ENCODE results near the gene PLEKHH2. TPM values are rescaled to one million over a fixed set of nuclear protein-coding genes. Genes with fewer than 3 reads are reported as not detected.

Gene PLEKHH2
- total and polyA plus RNA-seq, 2 of the 13 experiments (the other 11 are each of a cell fraction or from before 2014, with no cell fraction given): 1.1 to 3.0 TPM

DNA sequence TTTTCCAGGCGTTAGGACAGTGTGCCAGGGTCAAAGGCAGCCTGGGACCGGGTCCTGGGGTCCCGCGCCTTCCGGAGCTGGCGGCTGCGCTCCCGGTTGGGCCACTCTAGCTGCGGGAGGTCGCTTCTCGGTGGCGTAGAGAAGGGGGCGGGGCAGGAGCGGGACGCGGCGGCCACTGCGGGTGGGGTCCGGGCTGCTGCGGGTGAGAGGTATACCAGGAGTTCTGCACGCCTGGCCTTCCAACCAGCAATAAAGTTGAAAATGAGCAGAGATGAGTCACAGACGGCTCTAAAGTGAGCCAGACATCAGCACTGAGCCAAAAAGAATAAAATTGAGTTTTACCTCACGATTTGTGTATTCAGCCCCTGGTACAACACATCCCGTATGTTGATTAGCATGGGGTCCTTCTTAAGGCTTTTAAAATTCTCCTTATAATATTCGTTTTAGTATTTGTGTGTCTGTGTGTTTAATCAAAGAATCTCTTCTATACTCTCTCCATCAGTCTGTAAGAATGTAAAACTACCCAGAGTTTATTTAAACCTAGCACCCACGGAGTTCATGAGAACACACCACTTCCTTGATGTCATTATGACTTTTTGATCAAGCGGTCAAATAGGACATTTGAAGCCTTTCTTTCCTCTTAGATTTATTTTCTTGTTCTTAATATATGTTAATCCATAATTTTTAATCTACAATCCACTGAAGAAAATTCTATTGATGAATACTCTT, 39.4 kb downstream of the PLEKHH2 start, which contains the start of gene C1GALT1C1L (continued):
- TF ChIP-seq, protein P1, sequence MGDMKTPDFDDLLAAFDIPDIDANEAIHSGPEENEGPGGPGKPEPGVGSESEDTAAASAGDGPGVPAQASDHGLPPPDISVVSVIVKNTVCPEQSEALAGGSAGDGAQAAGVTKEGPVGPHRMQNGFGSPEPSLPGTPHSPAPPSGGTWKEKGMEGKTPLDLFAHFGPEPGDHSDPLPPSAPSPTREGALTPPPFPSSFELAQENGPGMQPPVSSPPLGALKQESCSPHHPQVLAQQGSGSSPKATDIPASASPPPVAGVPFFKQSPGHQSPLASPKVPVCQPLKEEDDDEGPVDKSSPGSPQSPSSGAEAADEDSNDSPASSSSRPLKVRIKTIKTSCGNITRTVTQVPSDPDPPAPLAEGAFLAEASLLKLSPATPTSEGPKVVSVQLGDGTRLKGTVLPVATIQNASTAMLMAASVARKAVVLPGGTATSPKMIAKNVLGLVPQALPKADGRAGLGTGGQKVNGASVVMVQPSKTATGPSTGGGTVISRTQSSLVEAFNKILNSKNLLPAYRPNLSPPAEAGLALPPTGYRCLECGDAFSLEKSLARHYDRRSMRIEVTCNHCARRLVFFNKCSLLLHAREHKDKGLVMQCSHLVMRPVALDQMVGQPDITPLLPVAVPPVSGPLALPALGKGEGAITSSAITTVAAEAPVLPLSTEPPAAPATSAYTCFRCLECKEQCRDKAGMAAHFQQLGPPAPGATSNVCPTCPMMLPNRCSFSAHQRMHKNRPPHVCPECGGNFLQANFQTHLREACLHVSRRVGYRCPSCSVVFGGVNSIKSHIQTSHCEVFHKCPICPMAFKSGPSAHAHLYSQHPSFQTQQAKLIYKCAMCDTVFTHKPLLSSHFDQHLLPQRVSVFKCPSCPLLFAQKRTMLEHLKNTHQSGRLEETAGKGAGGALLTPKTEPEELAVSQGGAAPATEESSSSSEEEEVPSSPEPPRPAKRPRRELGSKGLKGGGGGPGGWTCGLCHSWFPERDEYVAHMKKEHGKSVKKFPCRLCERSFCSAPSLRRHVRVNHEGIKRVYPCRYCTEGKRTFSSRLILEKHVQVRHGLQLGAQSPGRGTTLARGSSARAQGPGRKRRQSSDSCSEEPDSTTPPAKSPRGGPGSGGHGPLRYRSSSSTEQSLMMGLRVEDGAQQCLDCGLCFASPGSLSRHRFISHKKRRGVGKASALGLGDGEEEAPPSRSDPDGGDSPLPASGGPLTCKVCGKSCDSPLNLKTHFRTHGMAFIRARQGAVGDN (CRISPR knock-in tag; IDR thresholded peaks at IDR 0.05): peak; percentile 87
- TF ChIP-seq, protein P2, sequence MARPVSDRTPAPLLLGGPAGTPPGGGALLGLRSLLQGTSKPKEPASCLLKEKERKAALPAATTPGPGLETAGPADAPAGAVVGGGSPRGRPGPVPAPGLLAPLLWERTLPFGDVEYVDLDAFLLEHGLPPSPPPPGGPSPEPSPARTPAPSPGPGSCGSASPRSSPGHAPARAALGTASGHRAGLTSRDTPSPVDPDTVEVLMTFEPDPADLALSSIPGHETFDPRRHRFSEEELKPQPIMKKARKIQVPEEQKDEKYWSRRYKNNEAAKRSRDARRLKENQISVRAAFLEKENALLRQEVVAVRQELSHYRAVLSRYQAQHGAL (CRISPR knock-in tag; IDR thresholded peaks at IDR 0.05; ENCODE audit: not compliant biosample characterization): no peak
- TF ChIP-seq TBX2 (CRISPR knock-in tag; IDR thresholded peaks at IDR 0.05; ENCODE audit: borderline replicate concordance): peak; percentile 59; the same call in 1 of the 2 replicates
- peak; percentile 81 for TF ChIP-seq POLR2G (IDR thresholded peaks at IDR 0.05; ENCODE audit: low read depth, low read length)
- TF ChIP-seq IRX3 (CRISPR knock-in tag; IDR thresholded peaks at IDR 0.05; ENCODE audit: borderline replicate concordance, low read depth): 0 out of 2 replicates have a peak, but pooled peaks have one; percentile 38
- TF ChIP-seq ZNF232 (CRISPR knock-in tag; IDR thresholded peaks at IDR 0.05; ENCODE audit: borderline replicate concordance): peak; percentile 27; the same call in 1 of the 2 replicates
- TF ChIP-seq ETV5 (CRISPR knock-in tag; IDR thresholded peaks at IDR 0.05; ENCODE audit: borderline replicate concordance): peak; percentile 77; the same call in 1 of the 2 replicates
- 0 out of 2 replicates have a peak, but pooled peaks have one; percentile 24 for TF ChIP-seq ARNT2 (CRISPR knock-in tag; IDR thresholded peaks at IDR 0.05; ENCODE audit: low read depth)
- TF ChIP-seq, protein P3, sequence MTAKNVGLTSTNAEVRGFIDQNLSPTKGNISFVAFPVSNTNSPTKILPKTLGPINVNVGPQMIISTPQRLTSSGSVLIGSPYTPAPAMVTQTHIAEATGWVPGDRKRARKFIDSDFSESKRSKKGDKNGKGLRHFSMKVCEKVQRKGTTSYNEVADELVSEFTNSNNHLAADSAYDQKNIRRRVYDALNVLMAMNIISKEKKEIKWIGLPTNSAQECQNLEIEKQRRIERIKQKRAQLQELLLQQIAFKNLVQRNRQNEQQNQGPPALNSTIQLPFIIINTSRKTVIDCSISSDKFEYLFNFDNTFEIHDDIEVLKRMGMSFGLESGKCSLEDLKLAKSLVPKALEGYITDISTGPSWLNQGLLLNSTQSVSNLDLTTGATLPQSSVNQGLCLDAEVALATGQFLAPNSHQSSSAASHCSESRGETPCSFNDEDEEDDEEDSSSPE (CRISPR knock-in tag; IDR thresholded peaks at IDR 0.05): no peak
- no peak for TF ChIP-seq CHD4 (IDR thresholded peaks at IDR 0.05; ENCODE audit: borderline replicate concordance, low read length)
- TF ChIP-seq ASH2L (IDR thresholded peaks at IDR 0.05; ENCODE audit: insufficient read length, low read depth, low read length): peak; percentile 63
- TF ChIP-seq, protein P4, sequence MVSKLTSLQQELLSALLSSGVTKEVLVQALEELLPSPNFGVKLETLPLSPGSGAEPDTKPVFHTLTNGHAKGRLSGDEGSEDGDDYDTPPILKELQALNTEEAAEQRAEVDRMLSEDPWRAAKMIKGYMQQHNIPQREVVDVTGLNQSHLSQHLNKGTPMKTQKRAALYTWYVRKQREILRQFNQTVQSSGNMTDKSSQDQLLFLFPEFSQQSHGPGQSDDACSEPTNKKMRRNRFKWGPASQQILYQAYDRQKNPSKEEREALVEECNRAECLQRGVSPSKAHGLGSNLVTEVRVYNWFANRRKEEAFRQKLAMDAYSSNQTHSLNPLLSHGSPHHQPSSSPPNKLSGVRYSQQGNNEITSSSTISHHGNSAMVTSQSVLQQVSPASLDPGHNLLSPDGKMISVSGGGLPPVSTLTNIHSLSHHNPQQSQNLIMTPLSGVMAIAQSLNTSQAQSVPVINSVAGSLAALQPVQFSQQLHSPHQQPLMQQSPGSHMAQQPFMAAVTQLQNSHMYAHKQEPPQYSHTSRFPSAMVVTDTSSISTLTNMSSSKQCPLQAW (CRISPR knock-in tag; IDR thresholded peaks at IDR 0.05): peak; percentile 62; the same call in 1 of the 2 replicates
- TF ChIP-seq ZNF614 (CRISPR knock-in tag; IDR thresholded peaks at IDR 0.05; ENCODE audit: borderline replicate concordance): peak; percentile 41; the same call in 1 of the 2 replicates
- TF ChIP-seq ZNF598 (CRISPR knock-in tag; IDR thresholded peaks at IDR 0.05; ENCODE audit: borderline replicate concordance): peak; percentile 84; the same call in 1 of the 2 replicates
- TF ChIP-seq SIN3A (IDR thresholded peaks at IDR 0.05; ENCODE audit: borderline replicate concordance, low read depth, low read length): peak; percentile 63; the same call in 1 of the 2 replicates
- TF ChIP-seq THAP11 (CRISPR knock-in tag; IDR thresholded peaks at IDR 0.05): peak; percentile 86
- no peak for TF ChIP-seq NFYC (CRISPR knock-in tag; IDR thresholded peaks at IDR 0.05)
- peak; percentile 64; the same call in 1 of the 2 replicates for TF ChIP-seq ZNF33B (CRISPR knock-in tag; IDR thresholded peaks at IDR 0.05)
- peak; percentile 61; the same call in 1 of the 2 replicates for TF ChIP-seq ZNF556 (CRISPR knock-in tag; IDR thresholded peaks at IDR 0.05; ENCODE audit: borderline replicate concordance)
- peak; percentile 74 for TF ChIP-seq AGO1 (IDR thresholded peaks at IDR 0.05; ENCODE audit: low read depth, low read length, poor library complexity, severe bottlenecking)
